COLO829 (cell line): Measurements from ENCODE around the gene ROPN1L.
"Not testable (repeated sequence)": the region's sequence is repeated elsewhere in the genome, so short reads cannot be mapped to it uniquely, and the experiment has no call there.

Source experiments
- DNase-seq: peaks from one replicate; pipeline ENCODE4 v3.0.0; 2012; ENCODE audit warnings: low spot score

Gene ROPN1L

GRCh38 chr5:10501554-10502075, 59.9 kb downstream of the ROPN1L start:
- no peak for DNase-seq

- no peak for DNase-seq
Observed at GRCh38 chr5:10502130-10502529, 60.5 kb downstream of the ROPN1L start.

- no peak for DNase-seq
Observed at GRCh38 chr5:10502578-10502977, 60.9 kb downstream of the ROPN1L start.

GRCh38 chr5:10503321-10503720, 61.6 kb downstream of the ROPN1L start:
- DNase-seq: no peak

- no peak for DNase-seq
Observed at GRCh38 chr5:10503997-10504793, 62.5 kb downstream of the ROPN1L start.

GRCh38 chr5:10505517-10506095, 63.9 kb downstream of the ROPN1L start:
- no peak for DNase-seq

GRCh38 chr5:10506535-10506934, 64.9 kb downstream of the ROPN1L start:
- DNase-seq: no peak

GRCh38 chr5:10507575-10508096, 66.0 kb downstream of the ROPN1L start:
- DNase-seq: no peak

GRCh38 chr5:10509575-10509974, 67.9 kb downstream of the ROPN1L start:
- DNase-seq: no peak

- no peak for DNase-seq
Observed at GRCh38 chr5:10511741-10512640, 70.3 kb downstream of the ROPN1L start.

GRCh38 chr5:10513501-10514442, 72.1 kb downstream of the ROPN1L start:
- DNase-seq: no peak

- DNase-seq: not testable (repeated sequence)
Observed at GRCh38 chr5:10514572-10514971, 72.9 kb downstream of the ROPN1L start.
